ENCODE measurements around the gene CNNM2.

Gene CNNM2

GRCh38 chr10:102927311-102928010, 9.4 kb downstream of the CNNM2 start:
- TF ChIP-seq REST (IDR thresholded peaks at IDR 0.05; ENCODE audit: insufficient read depth in 1 of 2, low read depth in 2 of 2, low read length in 2 of 2) = no peak
- no peak for TF ChIP-seq FOXP2 (optimal IDR thresholded peaks at IDR 0.05; ENCODE audit: borderline replicate concordance, extremely low read depth, extremely low read length, insufficient read depth)
- TF ChIP-seq POLR2AphosphoS5 (IDR thresholded peaks at IDR 0.05; ENCODE audit: low read depth, low read length) = no peak
- no peak for TF ChIP-seq TAF1 (IDR thresholded peaks at IDR 0.05; ENCODE audit: borderline replicate concordance, insufficient read depth, low read length)
- TF ChIP-seq SIN3A (IDR thresholded peaks at IDR 0.05; ENCODE audit: borderline replicate concordance, insufficient read depth, low read length) = no peak

GRCh38 chr10:102930720-102931119, 12.6 kb downstream of the CNNM2 start:
- TF ChIP-seq TAF1 (IDR thresholded peaks at IDR 0.05; ENCODE audit: borderline replicate concordance, insufficient read depth, low read length) (no peak), SIN3A (IDR thresholded peaks at IDR 0.05; ENCODE audit: borderline replicate concordance, insufficient read depth, low read length) (no peak), FOXP2 (optimal IDR thresholded peaks at IDR 0.05; ENCODE audit: borderline replicate concordance, extremely low read depth, extremely low read length, insufficient read depth) (no peak)

GRCh38 chr10:102931643-102932042, 13.5 kb downstream of the CNNM2 start:
- TF ChIP-seq TAF1 (IDR thresholded peaks at IDR 0.05; ENCODE audit: borderline replicate concordance, insufficient read depth, low read length) (no peak), FOXP2 (optimal IDR thresholded peaks at IDR 0.05; ENCODE audit: borderline replicate concordance, extremely low read depth, extremely low read length, insufficient read depth) (no peak), REST (IDR thresholded peaks at IDR 0.05; ENCODE audit: insufficient read depth in 1 of 2, low read depth in 2 of 2, low read length in 2 of 2) (no peak), POLR2AphosphoS5 (IDR thresholded peaks at IDR 0.05; ENCODE audit: low read depth, low read length) (no peak), SIN3A (IDR thresholded peaks at IDR 0.05; ENCODE audit: borderline replicate concordance, insufficient read depth, low read length) (no peak)

- TF ChIP-seq REST (IDR thresholded peaks at IDR 0.05; ENCODE audit: insufficient read depth in 1 of 2, low read depth in 2 of 2, low read length in 2 of 2) (no peak), FOXP2 (optimal IDR thresholded peaks at IDR 0.05; ENCODE audit: borderline replicate concordance, extremely low read depth, extremely low read length, insufficient read depth) (no peak), TAF1 (IDR thresholded peaks at IDR 0.05; ENCODE audit: borderline replicate concordance, insufficient read depth, low read length) (no peak), SIN3A (IDR thresholded peaks at IDR 0.05; ENCODE audit: borderline replicate concordance, insufficient read depth, low read length) (no peak), POLR2AphosphoS5 (IDR thresholded peaks at IDR 0.05; ENCODE audit: low read depth, low read length) (no peak)
These were observed 17.4 kb downstream of the CNNM2 start for GRCh38 chr10:102935505-102935904.

GRCh38 chr10:102935939-102936605, 18.0 kb downstream of the CNNM2 start:
- TF ChIP-seq TAF1 (IDR thresholded peaks at IDR 0.05; ENCODE audit: borderline replicate concordance, insufficient read depth, low read length) (no peak), POLR2AphosphoS5 (IDR thresholded peaks at IDR 0.05; ENCODE audit: low read depth, low read length) (no peak), SIN3A (IDR thresholded peaks at IDR 0.05; ENCODE audit: borderline replicate concordance, insufficient read depth, low read length) (no peak), REST (IDR thresholded peaks at IDR 0.05; ENCODE audit: insufficient read depth in 1 of 2, low read depth in 2 of 2, low read length in 2 of 2) (no peak), FOXP2 (optimal IDR thresholded peaks at IDR 0.05; ENCODE audit: borderline replicate concordance, extremely low read depth, extremely low read length, insufficient read depth) (no peak)

Measured in PFSK-1 (cell line).